Breast epithelium (tissue), 4 donors: ENCODE results near the gene CSN3. TPM values are rescaled to one million over a fixed set of nuclear protein-coding genes. Genes with fewer than 3 reads are reported as not detected.

Source experiments
- DNase-seq, 2 donors: peaks; one replicate each; pipeline ENCODE4 v3.0.0-alpha.2; 2019; ENCODE audit warnings: low spot score in 2 of 2
- H3K27ac ChIP-seq, 2 donors: fragments of 200-600 bp; sonication (generic) in 1 of 2; one replicate each; pipeline ENCODE4 v1.5.1; 2016 to 2019; ENCODE audit warnings: mild to moderate bottlenecking in 1 of 2
- H3K27me3 ChIP-seq, 2 donors: fragments of 200-600 bp; sonication (generic) in 1 of 2; one replicate each; pipeline versions ENCODE4 v1.5.1 to v1.6.0; 2017 to 2019; ENCODE audit warnings: control low read depth in 1 of 2, mild to moderate bottlenecking in 1 of 2
- H3K36me3 ChIP-seq: fragments of 200-600 bp; one replicate; pipeline ENCODE4 v1.5.1; 2019
- H3K4me1 ChIP-seq, 2 donors: fragments of 200-600 bp; sonication (generic); one replicate each; pipeline ENCODE4 v1.5.1; 2016 to 2019; ENCODE audit warnings: control low read depth in 1 of 2
- H3K4me3 ChIP-seq, 3 donors: fragments of 200-600 bp; sonication (generic); 1 replicate in 2 of 3; 2 replicates in 1 of 3; pipeline ENCODE4 v1.5.1; 2016 to 2019; ENCODE audit warnings: mild to moderate bottlenecking in 3 of 3, moderate library complexity in 2 of 3
- H3K9me3 ChIP-seq, 2 donors: fragments of 200-600 bp; sonication (generic) in 1 of 2; one replicate each; pipeline ENCODE4 v1.5.1; 2016 to 2019; ENCODE audit warnings: control low read depth in 1 of 2
- POLR2A ChIP-seq: fragments of 450-650 bp; IDR thresholded peaks from one replicate; pipeline ENCODE4 v1.6.1; 2016; ENCODE audit warnings: antibody characterized with exemption, mild to moderate bottlenecking, moderate library complexity
- POLR2AphosphoS5 ChIP-seq, 3 donors: sonication (generic); formaldehyde crosslinking; IDR thresholded peaks; one replicate each; pipeline ENCODE4 v1.6.1; 2017; ENCODE audit warnings: antibody characterized with exemption in 3 of 3
- intact Hi-C: fragments of 100-400 bp; cut with DNase I; formaldehyde crosslinking; loops from one replicate; pipeline ENCODE4 v1.15.1; 2023; ENCODE audit warnings: low total_unique reads
- total RNA-seq, 3 donors: library from RNA; depleted of rRNA; stranded (reverse); fragments of >200 nt; gene quantifications; one replicate each; pipeline ENCODE4 v1.1.0, GENCODE V29; 2016
- TF ChIP-seq, protein P1 (sequence below), 3 donors: fragments of 450-650 bp; IDR thresholded peaks; one replicate each; pipeline ENCODE4 v1.5.1; 2016 to 2017; ENCODE audit warnings: antibody characterized with exemption in 3 of 3, mild to moderate bottlenecking in 3 of 3, moderate library complexity in 3 of 3

CSN3 gene
- total RNA-seq, 3 donors from 2014 or later, result 0.66 to 4.1 TPM; not detected in 1

- intact Hi-C loops, result no loop called here
- H3K4me1 ChIP-seq, result no peaks in the 10 kb centered on the region
- H3K4me3 ChIP-seq, result no peak overlapping the region
- no peak for DNase-seq
- no peaks in the 10 kb centered on the region for H3K27me3 ChIP-seq
- H3K9me3 ChIP-seq, result no peaks in the 10 kb centered on the region
- no peak overlapping the region for H3K27ac ChIP-seq
- TF ChIP-seq POLR2A, result no peak
- TF ChIP-seq, protein P1, sequence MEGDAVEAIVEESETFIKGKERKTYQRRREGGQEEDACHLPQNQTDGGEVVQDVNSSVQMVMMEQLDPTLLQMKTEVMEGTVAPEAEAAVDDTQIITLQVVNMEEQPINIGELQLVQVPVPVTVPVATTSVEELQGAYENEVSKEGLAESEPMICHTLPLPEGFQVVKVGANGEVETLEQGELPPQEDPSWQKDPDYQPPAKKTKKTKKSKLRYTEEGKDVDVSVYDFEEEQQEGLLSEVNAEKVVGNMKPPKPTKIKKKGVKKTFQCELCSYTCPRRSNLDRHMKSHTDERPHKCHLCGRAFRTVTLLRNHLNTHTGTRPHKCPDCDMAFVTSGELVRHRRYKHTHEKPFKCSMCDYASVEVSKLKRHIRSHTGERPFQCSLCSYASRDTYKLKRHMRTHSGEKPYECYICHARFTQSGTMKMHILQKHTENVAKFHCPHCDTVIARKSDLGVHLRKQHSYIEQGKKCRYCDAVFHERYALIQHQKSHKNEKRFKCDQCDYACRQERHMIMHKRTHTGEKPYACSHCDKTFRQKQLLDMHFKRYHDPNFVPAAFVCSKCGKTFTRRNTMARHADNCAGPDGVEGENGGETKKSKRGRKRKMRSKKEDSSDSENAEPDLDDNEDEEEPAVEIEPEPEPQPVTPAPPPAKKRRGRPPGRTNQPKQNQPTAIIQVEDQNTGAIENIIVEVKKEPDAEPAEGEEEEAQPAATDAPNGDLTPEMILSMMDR (IDR thresholded peaks at IDR 0.05), result no peak
- TF ChIP-seq POLR2AphosphoS5 (IDR thresholded peaks at IDR 0.05), result no peak
- H3K36me3 ChIP-seq, result no peaks in the 10 kb centered on the region
Observed at GRCh38 chr4:70243091-70243490, 694 bp downstream of the CSN3 start.

DNA sequence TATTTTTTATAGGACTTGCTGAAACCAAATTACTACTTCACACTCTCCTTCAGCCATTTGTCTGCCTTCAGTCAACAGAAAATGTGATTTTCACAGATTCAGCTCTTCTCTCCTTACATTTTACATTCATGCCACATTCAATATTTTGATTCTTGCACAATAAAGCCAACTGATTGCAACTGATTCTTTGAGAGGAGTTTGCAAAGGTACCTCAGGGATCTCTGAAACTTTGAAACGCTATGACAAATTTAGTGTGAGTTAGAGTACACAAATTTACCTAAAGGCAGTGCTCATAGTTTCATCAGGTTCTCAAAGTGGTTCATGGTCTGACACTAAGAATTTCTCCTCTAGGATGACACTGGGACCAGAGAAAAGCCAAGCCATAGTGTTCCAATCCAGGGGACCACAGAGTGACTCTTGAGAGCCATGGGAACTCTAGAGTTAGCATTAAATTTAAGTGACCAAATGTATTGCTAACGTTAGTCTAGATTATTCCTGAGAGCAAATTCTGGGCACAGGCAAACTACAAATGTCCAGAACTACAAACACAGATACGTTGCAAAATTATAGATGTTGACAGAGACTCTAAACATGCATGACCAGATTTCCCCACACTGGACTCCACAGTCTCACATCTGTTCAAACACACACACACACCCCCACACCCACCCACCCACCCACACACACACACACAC is 9.0 kb downstream of the CSN3 start:
- H3K27ac ChIP-seq, result no peak overlapping the region
- H3K4me1 ChIP-seq, result no peaks in the 10 kb centered on the region
- DNase-seq, result no peak
- H3K9me3 ChIP-seq, result no peaks in the 10 kb centered on the region
- TF ChIP-seq POLR2AphosphoS5 (IDR thresholded peaks at IDR 0.05), result no peak
- TF ChIP-seq, protein P1 (IDR thresholded peaks at IDR 0.05), result no peak
- no peak for TF ChIP-seq POLR2A
- intact Hi-C loops, result no loop called here
- no peaks in the 10 kb centered on the region for H3K36me3 ChIP-seq
- no peak overlapping the region for H3K4me3 ChIP-seq
- H3K27me3 ChIP-seq, result no peaks in the 10 kb centered on the region

DNA sequence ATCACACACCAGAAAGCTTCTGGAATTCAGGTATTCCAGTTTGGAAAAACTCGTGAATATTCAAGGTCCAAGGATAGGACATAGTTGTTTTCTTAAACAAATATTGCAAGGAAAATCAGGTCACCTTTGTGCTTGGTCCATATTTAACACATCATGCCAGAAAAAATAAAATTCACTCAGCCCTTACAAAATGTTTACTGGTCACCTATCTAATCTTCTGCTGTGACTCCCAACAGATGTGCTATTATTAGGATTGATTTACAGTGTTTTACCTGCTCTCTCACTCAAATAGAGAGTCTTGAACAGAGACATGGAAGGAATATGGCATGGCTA is 9.5 kb downstream of the CSN3 start:
- intact Hi-C loops, result no loop called here
- Histone ChIP-seq H3K9me3 (no peaks in the 10 kb centered on the region), H3K4me3 (no peak overlapping the region), H3K27me3 (no peaks in the 10 kb centered on the region), H3K4me1 (no peaks in the 10 kb centered on the region), H3K36me3 (no peaks in the 10 kb centered on the region), H3K27ac (no peak overlapping the region)
- TF ChIP-seq, protein P1 (IDR thresholded peaks at IDR 0.05), result no peak
- TF ChIP-seq POLR2AphosphoS5 (IDR thresholded peaks at IDR 0.05) (no peak), POLR2A (no peak)
- DNase-seq, result no peak

GRCh38 chr4:70269674-70270073 is 27.3 kb downstream of the CSN3 start:
- Histone ChIP-seq H3K4me3 (no peak overlapping the region), H3K4me1 (no peaks in the 10 kb centered on the region), H3K9me3 (no peaks in the 10 kb centered on the region), H3K36me3 (no peaks in the 10 kb centered on the region), H3K27me3 (no peaks in the 10 kb centered on the region), H3K27ac (no peak overlapping the region)
- intact Hi-C loops, result no loop called here
- DNase-seq, result no peak
- TF ChIP-seq, protein P1 (IDR thresholded peaks at IDR 0.05), result no peak
- TF ChIP-seq POLR2AphosphoS5 (IDR thresholded peaks at IDR 0.05) (no peak), POLR2A (no peak)

DNA sequence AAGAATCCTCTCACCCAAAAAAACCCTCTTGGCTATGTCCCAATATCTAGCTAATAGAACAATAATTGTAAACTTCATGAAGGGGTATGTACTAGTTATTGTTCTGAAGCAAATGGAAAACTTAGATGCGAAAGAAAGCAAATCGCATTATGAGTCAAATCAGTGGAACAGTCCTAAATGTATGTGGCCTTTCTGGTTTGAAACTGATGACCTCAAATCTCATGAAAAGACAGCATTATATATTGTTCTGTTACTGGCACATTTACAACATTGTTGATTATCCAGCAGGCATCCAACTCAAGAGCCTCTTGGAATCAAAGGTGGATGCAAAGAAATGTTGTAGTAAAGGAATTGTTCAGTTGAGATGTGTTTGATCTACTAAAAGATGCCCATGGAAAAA is 34.7 kb downstream of the CSN3 start:
- DNase-seq, result no peak

More for the DNA sequence above, 34.7 kb downstream of the CSN3 start:
- no peak overlapping the region for H3K27ac ChIP-seq
- H3K4me1 ChIP-seq, result no peaks in the 10 kb centered on the region
- H3K27me3 ChIP-seq, result no peaks in the 10 kb centered on the region
- peaks cover 0 to 6% of the 10 kb centered on the region in 2 donors for H3K9me3 ChIP-seq
- H3K36me3 ChIP-seq, result no peaks in the 10 kb centered on the region
- H3K4me3 ChIP-seq, result no peak overlapping the region
- TF ChIP-seq, protein P1 (IDR thresholded peaks at IDR 0.05), result no peak
- no peak for TF ChIP-seq POLR2A
- no peak for TF ChIP-seq POLR2AphosphoS5 (IDR thresholded peaks at IDR 0.05)
- intact Hi-C loops, result no loop called here
